Tibial artery (tissue), 4 donors: ENCODE data around the gene RBM48.
A peak's percentile ranks its signal among the peaks of the same experiment; 100 is the strongest.
"Not testable (repeated sequence)": the region's sequence is repeated elsewhere in the genome, so short reads cannot be mapped to it uniquely, and the experiment has no call there.

Experiments
- DNase-seq, 2 donors: peaks; one replicate each; pipeline ENCODE4 v3.0.0-alpha.2; 2019
- H3K27ac ChIP-seq, 2 donors: fragments of 200-600 bp; sonication (generic) in 1 of 2; 1 replicate in 1 of 2; 2 replicates in 1 of 2; pipeline ENCODE4 v1.5.1; 2018 to 2019; ENCODE audit warnings: mild to moderate bottlenecking in 1 of 2
- H3K27me3 ChIP-seq, 2 donors: fragments of 200-600 bp; sonication (generic) in 1 of 2; one replicate each; pipeline versions ENCODE4 v1.5.1 to v1.6.0; 2016 to 2019
- H3K36me3 ChIP-seq, 3 donors: fragments of 200-600 bp; sonication (generic) in 2 of 3; one replicate each; pipeline ENCODE4 v1.5.1; 2016 to 2019; ENCODE audit warnings: mild to moderate bottlenecking in 2 of 3
- H3K4me1 ChIP-seq, 4 donors: fragments of 200-600 bp; sonication (generic) in 2 of 4; 1 replicate in 3 of 4; 2 replicates in 1 of 4; pipeline ENCODE4 v1.5.1; 2016 to 2019
- H3K4me3 ChIP-seq, 2 donors: fragments of 200-600 bp; sonication (generic) in 1 of 2; 1 replicate in 1 of 2; 2 replicates in 1 of 2; pipeline ENCODE4 v1.5.1; 2018 to 2019; ENCODE audit warnings: mild to moderate bottlenecking in 2 of 2
- H3K9me3 ChIP-seq, 3 donors: fragments of 200-600 bp; sonication (generic) in 1 of 3; one replicate each; pipeline ENCODE4 v1.5.1; 2016 to 2019
- CTCF ChIP-seq, 2 experiments: fragments of 200-600 bp in 1 of 2; fragments of 450-650 bp in 1 of 2; IDR thresholded peaks; one replicate each; pipeline ENCODE4 v1.5.1; 2017 to 2019; ENCODE audit warnings: antibody characterized with exemption in 2 of 2, mild to moderate bottlenecking in 1 of 2, moderate library complexity in 1 of 2
- intact Hi-C: fragments of 100-400 bp; cut with DNase I; formaldehyde crosslinking; loops from one replicate; pipeline ENCODE4 v1.15.0; 2023; ENCODE audit warnings: low total_unique reads

Gene RBM48

GRCh38 chr7:92528188-92528957 lies at the start of gene RBM48, which contains the start of gene PEX1:
Gene RBM48 (plus strand): TSS chr7:92528795. CDS start chr7:92528814, 19 bp downstream.
Gene PEX1 (minus strand): TSS chr7:92528520. CDS start chr7:92528435, 85 bp downstream.
- peak; percentile 95 to 99 for DNase-seq
- Histone ChIP-seq H3K27me3 (no peaks in the 10 kb centered on the region), H3K4me1 (peaks cover 0 to 27% (median 12%) of the 10 kb centered on the region in 4 donors), H3K27ac (peak within 1 kb of the TSS; percentile 83 to 91), H3K4me3 (peak within 1 kb of the TSS; percentile 85 to 97), H3K36me3 (peaks cover 17 to 32% (median 27%) of the 10 kb centered on the region in 3 donors), H3K9me3 (no peaks in the 10 kb centered on the region)
- intact Hi-C loops = loop anchor here (10.0 kb wide), 1 partner anchor 306 kb away; the partner anchor contains the start of gene CDK6
- peak; percentile 15 to 30 for TF ChIP-seq CTCF (IDR thresholded peaks at IDR 0.05)

- H3K27ac ChIP-seq, DNase-seq, intact Hi-C loops, H3K27me3 ChIP-seq, H3K9me3 ChIP-seq, H3K4me3 ChIP-seq, H3K4me1 ChIP-seq: not testable (repeated sequence)
- H3K36me3 ChIP-seq = peaks cover 5 to 26% (median 5%) of the 10 kb centered on the region in 3 donors
These were observed 49.4 kb upstream of the RBM48 start for GRCh38 chr7:92479146-92479545.

- H3K27me3 ChIP-seq, DNase-seq, intact Hi-C loops: not testable (repeated sequence)
These were observed 45.0 kb upstream of the RBM48 start for GRCh38 chr7:92483624-92484023.

GRCh38 chr7:92484226-92484625 lies 44.4 kb upstream of the RBM48 start:
- DNase-seq, H3K4me3 ChIP-seq, H3K27ac ChIP-seq, H3K4me1 ChIP-seq, H3K27me3 ChIP-seq, intact Hi-C loops, H3K9me3 ChIP-seq: not testable (repeated sequence)
- peaks cover 33 to 55% (median 34%) of the 10 kb centered on the region in 3 donors for H3K36me3 ChIP-seq

More at GRCh38 chr7:92483624-92484023, 45.0 kb upstream of the RBM48 start:
- not testable (repeated sequence) for H3K9me3 ChIP-seq, H3K27ac ChIP-seq, H3K4me1 ChIP-seq, H3K4me3 ChIP-seq
- peaks cover 27 to 49% (median 28%) of the 10 kb centered on the region in 3 donors for H3K36me3 ChIP-seq

GRCh38 chr7:92485267-92485892 lies 43.2 kb upstream of the RBM48 start:
- Histone ChIP-seq H3K27me3 (no peaks in the 10 kb centered on the region), H3K9me3 (no peaks in the 10 kb centered on the region), H3K36me3 (peaks cover 37 to 67% (median 46%) of the 10 kb centered on the region in 3 donors), H3K4me1 (no peaks in the 10 kb centered on the region), H3K4me3 (no peak overlapping the region), H3K27ac (no peak overlapping the region)
- intact Hi-C loops = no loop called here
- no peak for TF ChIP-seq CTCF (IDR thresholded peaks at IDR 0.05)
- DNase-seq = no peak

- H3K27ac ChIP-seq = no peak overlapping the region
- H3K27me3 ChIP-seq = no peaks in the 10 kb centered on the region
These were observed 42.6 kb upstream of the RBM48 start for GRCh38 chr7:92485974-92486373.

More at GRCh38 chr7:92485974-92486373, 42.6 kb upstream of the RBM48 start:
- Histone ChIP-seq H3K36me3 (peaks cover 41 to 73% (median 51%) of the 10 kb centered on the region in 3 donors), H3K4me1 (no peaks in the 10 kb centered on the region), H3K4me3 (no peak overlapping the region), H3K9me3 (no peaks in the 10 kb centered on the region)
- DNase-seq = no peak
- intact Hi-C loops = no loop called here
- no peak for TF ChIP-seq CTCF (IDR thresholded peaks at IDR 0.05)
